GM23338 (cell line): ENCODE measurements around the gene IL21. TPM values are rescaled to one million over a fixed set of nuclear protein-coding genes. Genes with fewer than 3 reads are reported as not detected.

Experiments
- ATAC-seq: fragments of 200-7000 bp; cut with Tn5 transposase; 3 replicates; pipeline ENCODE4 v1.9.1; 2020
- DNase-seq: peaks from one replicate; pipeline ENCODE4 v3.0.0-alpha.2; 2015; ENCODE audit warnings: low spot score
- H2AFZ ChIP-seq: fragments of 200-600 bp; sonication (generic); 2 replicates; pipeline ENCODE4 v1.8.0; 2016; ENCODE audit warnings: antibody characterized with exemption, mild to moderate bottlenecking, moderate library complexity
- H3F3A ChIP-seq: fragments of 200-600 bp; sonication (generic); replicated peaks from 2 replicates; pipeline ENCODE4 v1.8.0; 2017; ENCODE audit warnings: antibody characterized with exemption, mixed run types, low read depth
- H3K27ac ChIP-seq: fragments of 200-600 bp; sonication (generic); 2 replicates; pipeline ENCODE4 v1.6.1; 2016; ENCODE audit warnings: low read depth
- H3K27me3 ChIP-seq: fragments of 200-600 bp; sonication (generic); 2 replicates; pipeline ENCODE4 v1.8.0; 2016; ENCODE audit warnings: mild to moderate bottlenecking, mixed run types, moderate library complexity; ENCODE audit not compliant: insufficient read depth
- H3K36me3 ChIP-seq: fragments of 200-600 bp; sonication (generic); 2 replicates; pipeline ENCODE4 v1.8.0; 2016; ENCODE audit warnings: mild to moderate bottlenecking; ENCODE audit not compliant: insufficient read depth
- H3K4me1 ChIP-seq: fragments of 200-600 bp; sonication (generic); 2 replicates; pipeline ENCODE4 v1.8.0; 2016; ENCODE audit warnings: mild to moderate bottlenecking, moderate library complexity; ENCODE audit not compliant: insufficient read depth
- H3K4me2 ChIP-seq: fragments of 200-600 bp; sonication (generic); 2 replicates; pipeline ENCODE4 v1.7.1; 2017; ENCODE audit warnings: mixed run types
- H3K4me3 ChIP-seq: fragments of 200-600 bp; sonication (generic); 2 replicates; pipeline ENCODE4 v1.6.1; 2016; ENCODE audit warnings: mixed run types
- H3K79me2 ChIP-seq: fragments of 200-600 bp; sonication (generic); replicated peaks from 2 replicates; pipeline ENCODE4 v1.8.0; 2017; ENCODE audit warnings: mild to moderate bottlenecking; ENCODE audit not compliant: insufficient read depth
- H3K9me2 ChIP-seq: fragments of 200-600 bp; sonication (generic); 2 replicates; pipeline ENCODE4 v1.8.0; 2017; ENCODE audit not compliant: insufficient read depth
- H4K20me1 ChIP-seq: fragments of 200-600 bp; sonication (generic); replicated peaks from 2 replicates; pipeline ENCODE4 v1.8.0; 2017; ENCODE audit warnings: mild to moderate bottlenecking; ENCODE audit not compliant: insufficient read depth
- H3K27ac Mint-ChIP-seq: 2 replicates; pipeline ENCODE4 v1.8.0; 2020; ENCODE audit warnings: inconsistent platforms, mild to moderate bottlenecking, moderate library complexity, mixed read lengths
- H3K27me3 Mint-ChIP-seq: 3 replicates; pipeline ENCODE4 v1.8.0; 2022; ENCODE audit warnings: low read depth, mild to moderate bottlenecking, moderate library complexity, mixed read lengths, inconsistent platforms; ENCODE audit not compliant: insufficient read depth, poor library complexity
- H3K36me3 Mint-ChIP-seq: 3 replicates; pipeline ENCODE4 v1.8.0; 2021; ENCODE audit warnings: low read depth, mild to moderate bottlenecking, inconsistent platforms, moderate library complexity, mixed read lengths
- H3K4me1 Mint-ChIP-seq: 3 replicates; pipeline ENCODE4 v1.8.0; 2020; ENCODE audit warnings: mild to moderate bottlenecking, inconsistent platforms, mixed read lengths
- H3K4me3 Mint-ChIP-seq: 3 replicates; pipeline ENCODE4 v1.8.0; 2021; ENCODE audit warnings: moderate library complexity, mild to moderate bottlenecking, inconsistent platforms, mixed read lengths
- H3K9me3 Mint-ChIP-seq: 3 replicates; pipeline ENCODE4 v1.8.0; 2020; ENCODE audit warnings: moderate library complexity, mild to moderate bottlenecking, inconsistent platforms, mixed read lengths
- CTCF ChIP-seq, 2 experiments: fragments of 200-600 bp in 1 of 2; sonication (generic) in 1 of 2; conservative IDR thresholded peaks; 2 replicates each; pipeline versions ENCODE4 v1.5.1 to v1.6.1; 2016 to 2017; ENCODE audit warnings: antibody characterized with exemption in 2 of 2, low read depth in 2 of 2, mild to moderate bottlenecking in 2 of 2, moderate library complexity in 1 of 2
- ETS1 ChIP-seq: IDR thresholded peaks from 2 replicates; pipeline ENCODE4 v1.6.1; 2016; ENCODE audit warnings: antibody characterized with exemption
- NANOG ChIP-seq: IDR thresholded peaks from 2 replicates; pipeline ENCODE4 v1.6.1; 2016; ENCODE audit warnings: antibody characterized with exemption, borderline replicate concordance
- STAT1 ChIP-seq: IDR thresholded peaks from one replicate; pipeline ENCODE4 v1.6.1; 2016; ENCODE audit warnings: antibody characterized with exemption; ENCODE audit not compliant: unreplicated experiment
- ZNF331 ChIP-seq: fragments of 250-450 bp; sonication (Bioruptor Pico); IDR thresholded peaks from 2 replicates; pipeline ENCODE4 v1.5.0; 2020; ENCODE audit warnings: low read depth, mild to moderate bottlenecking, moderate library complexity
- ZNF462 ChIP-seq: fragments of 250-450 bp; sonication (Bioruptor Pico); IDR thresholded peaks from 2 replicates; pipeline ENCODE4 v1.5.0; 2020; ENCODE audit warnings: mild to moderate bottlenecking, moderate library complexity
- polyA plus RNA-seq: library from polyadenylated mRNA; unstranded; fragments of >200 nt; fragmentation: Nextera tagmentation; extraction: Ambion mirVana; gene quantifications from 2 replicates; pipeline ENCODE4 v1.2.1, GENCODE V29; 2016
- total RNA-seq: library from RNA; depleted of rRNA; stranded (reverse); fragments of >200 nt; shearing (Covaris generic); gene quantifications from 2 replicates; pipeline ENCODE4 v1.2.3, GENCODE V29; 2014

Gene IL21
- total and polyA plus RNA-seq, 2 experiments from 2014 or later = not detected

GRCh38 chr4:122658377-122658776, 37.5 kb upstream of the IL21 start:
- Histone ChIP-seq H3K4me2 (no peak overlapping the region), H4K20me1 (no peaks in the 10 kb centered on the region), H3K9me2 (peaks cover 9% of the 10 kb centered on the region; the same call in 1 of the 2 replicates), H3K4me1 (no peaks in the 10 kb centered on the region), H3K36me3 (no peaks in the 10 kb centered on the region), H3K4me3 (no peak overlapping the region), H3K27ac (no peak overlapping the region), H2AFZ (no peak overlapping the region), H3F3A (no peaks in the 10 kb centered on the region), H3K79me2 (no peaks in the 10 kb centered on the region), H3K27me3 (no peaks in the 10 kb centered on the region)
- Mint-ChIP-seq H3K4me1 (no peaks in the 10 kb centered on the region; the same call in 2 of the 3 replicates), H3K4me3 (no peak overlapping the region), H3K9me3 (peaks cover 2% of the 10 kb centered on the region; the same call in 1 of the 3 replicates), H3K27ac (no peak overlapping the region), H3K36me3 (no peaks in the 10 kb centered on the region), H3K27me3 (no peaks in the 10 kb centered on the region)
- TF ChIP-seq CTCF (conservative IDR thresholded peaks at IDR 0.05; ENCODE audit: low read depth in 2 of 2) = no peak
- DNase-seq = no peak
- no peak for ATAC-seq

- Histone ChIP-seq H3F3A (no peaks in the 10 kb centered on the region), H3K9me2 (peaks cover 9% of the 10 kb centered on the region; the same call in 1 of the 2 replicates), H3K36me3 (no peaks in the 10 kb centered on the region), H2AFZ (no peak overlapping the region), H3K4me3 (no peak overlapping the region), H3K4me2 (no peak overlapping the region), H3K27ac (no peak overlapping the region), H3K4me1 (no peaks in the 10 kb centered on the region), H4K20me1 (no peaks in the 10 kb centered on the region), H3K79me2 (no peaks in the 10 kb centered on the region), H3K27me3 (no peaks in the 10 kb centered on the region)
- Mint-ChIP-seq H3K27me3 (no peaks in the 10 kb centered on the region), H3K27ac (no peak overlapping the region), H3K36me3 (no peaks in the 10 kb centered on the region), H3K4me3 (no peak overlapping the region), H3K9me3 (peaks cover 2% of the 10 kb centered on the region; the same call in 1 of the 3 replicates), H3K4me1 (no peaks in the 10 kb centered on the region)
- DNase-seq (no peak), ATAC-seq (no peak)
- TF ChIP-seq ZNF331 (CRISPR knock-in tag) = no peak
- TF ChIP-seq NANOG = no peak
- no peak for TF ChIP-seq ETS1
- no peak for TF ChIP-seq ZNF462 (CRISPR knock-in tag)
- no peak for TF ChIP-seq CTCF (conservative IDR thresholded peaks at IDR 0.05; ENCODE audit: low read depth in 2 of 2)
- TF ChIP-seq STAT1 = no peak
Measured at GRCh38 chr4:122657553-122657952, 36.7 kb upstream of the IL21 start.
